Stimulated activated naive CD8-positive, alpha-beta T cell treated with anti-CD3 and anti-CD28 coated beads, Interleukin-15, Interleukin-2, amounts not matched to agents 100 ng/mL and 50 ng/mL, for 24 hours (primary cell): ENCODE measurements around the gene FXYD4.
A peak's percentile ranks its signal among the peaks of the same experiment; 100 is the strongest.

ENCODE experiments used
- H3K27ac Mint-ChIP-seq: one replicate; pipeline ENCODE4 v1.8.0; 2021; ENCODE audit warnings: mild to moderate bottlenecking, mixed read lengths
- H3K27me3 Mint-ChIP-seq: one replicate; pipeline ENCODE4 v1.8.0; 2021; ENCODE audit warnings: mixed read lengths
- H3K36me3 Mint-ChIP-seq: one replicate; pipeline ENCODE4 v1.8.0; 2021; ENCODE audit warnings: low read depth, mixed read lengths
- H3K4me1 Mint-ChIP-seq: one replicate; pipeline ENCODE4 v1.8.0; 2021; ENCODE audit warnings: low read depth, mixed read lengths
- H3K4me3 Mint-ChIP-seq: one replicate; pipeline ENCODE4 v1.8.0; 2021; ENCODE audit warnings: mild to moderate bottlenecking, mixed read lengths
- H3K9me3 Mint-ChIP-seq: one replicate; pipeline ENCODE4 v1.8.0; 2021; ENCODE audit warnings: mixed read lengths

Gene FXYD4

GRCh38 chr10:43354330-43354635 is 17.2 kb upstream of the FXYD4 start:
- H3K4me3 Mint-ChIP-seq = no peak overlapping the region
- H3K4me1 Mint-ChIP-seq = peaks cover 15% of the 10 kb centered on the region
- H3K27me3 Mint-ChIP-seq = peaks cover 11% of the 10 kb centered on the region
- H3K27ac Mint-ChIP-seq = no peak overlapping the region
- no peaks in the 10 kb centered on the region for H3K36me3 Mint-ChIP-seq
- H3K9me3 Mint-ChIP-seq = no peaks in the 10 kb centered on the region

- H3K27ac Mint-ChIP-seq = no peak overlapping the region
- H3K4me3 Mint-ChIP-seq = no peak overlapping the region
- H3K4me1 Mint-ChIP-seq = peaks cover 18% of the 10 kb centered on the region
- no peaks in the 10 kb centered on the region for H3K36me3 Mint-ChIP-seq
- no peaks in the 10 kb centered on the region for H3K9me3 Mint-ChIP-seq
- H3K27me3 Mint-ChIP-seq = peaks cover 10% of the 10 kb centered on the region
Observed at GRCh38 chr10:43354879-43355380, 16.5 kb upstream of the FXYD4 start.

GRCh38 chr10:43355749-43356371 is 15.6 kb upstream of the FXYD4 start:
- Mint-ChIP-seq H3K4me1 (peaks cover 27% of the 10 kb centered on the region), H3K4me3 (no peak overlapping the region), H3K9me3 (no peaks in the 10 kb centered on the region), H3K27me3 (peaks cover under 1% of the 10 kb centered on the region), H3K36me3 (peaks cover 5% of the 10 kb centered on the region), H3K27ac (peak overlapping the region; percentile 49)

GRCh38 chr10:43360086-43360485 is 11.3 kb upstream of the FXYD4 start:
- Mint-ChIP-seq H3K27me3 (no peaks in the 10 kb centered on the region), H3K4me3 (peak overlapping the region; percentile 95)

GRCh38 chr10:43361547-43362190 is 9.8 kb upstream of the FXYD4 start:
- H3K4me3 Mint-ChIP-seq = peak overlapping the region; percentile 95
- peaks cover 11% of the 10 kb centered on the region for H3K36me3 Mint-ChIP-seq
- no peaks in the 10 kb centered on the region for H3K9me3 Mint-ChIP-seq
- H3K4me1 Mint-ChIP-seq = peaks cover 36% of the 10 kb centered on the region
- H3K27me3 Mint-ChIP-seq = no peaks in the 10 kb centered on the region
- H3K27ac Mint-ChIP-seq = peak overlapping the region; percentile 98

More at GRCh38 chr10:43360086-43360485, 11.3 kb upstream of the FXYD4 start:
- H3K4me1 Mint-ChIP-seq = peaks cover 46% of the 10 kb centered on the region
- H3K36me3 Mint-ChIP-seq = peaks cover 11% of the 10 kb centered on the region
- no peaks in the 10 kb centered on the region for H3K9me3 Mint-ChIP-seq
- H3K27ac Mint-ChIP-seq = peak overlapping the region; percentile 98

GRCh38 chr10:43362191-43362839 is 9.1 kb upstream of the FXYD4 start:
- Mint-ChIP-seq H3K27me3 (no peaks in the 10 kb centered on the region), H3K9me3 (no peaks in the 10 kb centered on the region), H3K27ac (peak overlapping the region; percentile 98), H3K4me1 (peaks cover 36% of the 10 kb centered on the region), H3K4me3 (peak overlapping the region; percentile 95), H3K36me3 (peaks cover 11% of the 10 kb centered on the region)

- no peaks in the 10 kb centered on the region for H3K27me3 Mint-ChIP-seq
- H3K4me1 Mint-ChIP-seq = peaks cover 31% of the 10 kb centered on the region
- no peak overlapping the region for H3K27ac Mint-ChIP-seq
- H3K4me3 Mint-ChIP-seq = no peak overlapping the region
- H3K9me3 Mint-ChIP-seq = no peaks in the 10 kb centered on the region
- H3K36me3 Mint-ChIP-seq = peaks cover 11% of the 10 kb centered on the region
Observed at GRCh38 chr10:43365001-43365400, 6.4 kb upstream of the FXYD4 start.

- H3K27me3 Mint-ChIP-seq = no peaks in the 10 kb centered on the region
- peaks cover 10% of the 10 kb centered on the region for H3K4me1 Mint-ChIP-seq
- no peak overlapping the region for H3K27ac Mint-ChIP-seq
- no peaks in the 10 kb centered on the region for H3K36me3 Mint-ChIP-seq
- no peak overlapping the region for H3K4me3 Mint-ChIP-seq
- H3K9me3 Mint-ChIP-seq = no peaks in the 10 kb centered on the region
Observed at GRCh38 chr10:43369921-43370320, 1.5 kb upstream of the FXYD4 start.

- peaks cover 10% of the 10 kb centered on the region for H3K4me1 Mint-ChIP-seq
- no peaks in the 10 kb centered on the region for H3K36me3 Mint-ChIP-seq
- H3K9me3 Mint-ChIP-seq = no peaks in the 10 kb centered on the region
- no peaks in the 10 kb centered on the region for H3K27me3 Mint-ChIP-seq
- no peak overlapping the region for H3K4me3 Mint-ChIP-seq
- no peak overlapping the region for H3K27ac Mint-ChIP-seq
Observed at GRCh38 chr10:43370671-43371215, 693 bp upstream of the FXYD4 start.

- H3K36me3 Mint-ChIP-seq = no peaks in the 10 kb centered on the region
- H3K27me3 Mint-ChIP-seq = no peaks in the 10 kb centered on the region
- no peaks in the 10 kb centered on the region for H3K9me3 Mint-ChIP-seq
- H3K4me1 Mint-ChIP-seq = peaks cover 10% of the 10 kb centered on the region
- H3K27ac Mint-ChIP-seq = no peak overlapping the region
- H3K4me3 Mint-ChIP-seq = no peak overlapping the region
Observed at GRCh38 chr10:43372765-43373361, 1.4 kb downstream of the FXYD4 start.

GRCh38 chr10:43373461-43373860 is 2.0 kb downstream of the FXYD4 start:
- Mint-ChIP-seq H3K4me1 (peaks cover 10% of the 10 kb centered on the region), H3K4me3 (no peak overlapping the region), H3K27me3 (no peaks in the 10 kb centered on the region), H3K27ac (no peak overlapping the region), H3K9me3 (no peaks in the 10 kb centered on the region), H3K36me3 (no peaks in the 10 kb centered on the region)

GRCh38 chr10:43374194-43374593 is 2.8 kb downstream of the FXYD4 start:
- Mint-ChIP-seq H3K4me1 (peaks cover 10% of the 10 kb centered on the region), H3K9me3 (no peaks in the 10 kb centered on the region), H3K27me3 (no peaks in the 10 kb centered on the region), H3K27ac (no peak overlapping the region), H3K4me3 (no peak overlapping the region), H3K36me3 (no peaks in the 10 kb centered on the region)

- no peak overlapping the region for H3K4me3 Mint-ChIP-seq
- H3K27ac Mint-ChIP-seq = no peak overlapping the region
- no peaks in the 10 kb centered on the region for H3K36me3 Mint-ChIP-seq
- no peaks in the 10 kb centered on the region for H3K27me3 Mint-ChIP-seq
- no peaks in the 10 kb centered on the region for H3K9me3 Mint-ChIP-seq
- peaks cover 10% of the 10 kb centered on the region for H3K4me1 Mint-ChIP-seq
Observed at GRCh38 chr10:43375401-43376020, 4.1 kb downstream of the FXYD4 start.

GRCh38 chr10:43376046-43376635 is 4.7 kb downstream of the FXYD4 start:
- Mint-ChIP-seq H3K27me3 (no peaks in the 10 kb centered on the region), H3K4me1 (peaks cover 10% of the 10 kb centered on the region), H3K9me3 (no peaks in the 10 kb centered on the region), H3K4me3 (no peak overlapping the region), H3K36me3 (no peaks in the 10 kb centered on the region), H3K27ac (no peak overlapping the region)
